Activated gamma-delta T cell treated with anti-CD3 and anti-CD28 coated beads, Interleukin-2, amount 50 U/mL, for 16 hours (primary cell): ENCODE data around the gene TECPR1.

ENCODE experiments used
- DNase-seq: peaks from one replicate; pipeline ENCODE4 v3.0.0-alpha.2; 2020; ENCODE audit warnings: low read depth

The TECPR1 gene

DNA sequence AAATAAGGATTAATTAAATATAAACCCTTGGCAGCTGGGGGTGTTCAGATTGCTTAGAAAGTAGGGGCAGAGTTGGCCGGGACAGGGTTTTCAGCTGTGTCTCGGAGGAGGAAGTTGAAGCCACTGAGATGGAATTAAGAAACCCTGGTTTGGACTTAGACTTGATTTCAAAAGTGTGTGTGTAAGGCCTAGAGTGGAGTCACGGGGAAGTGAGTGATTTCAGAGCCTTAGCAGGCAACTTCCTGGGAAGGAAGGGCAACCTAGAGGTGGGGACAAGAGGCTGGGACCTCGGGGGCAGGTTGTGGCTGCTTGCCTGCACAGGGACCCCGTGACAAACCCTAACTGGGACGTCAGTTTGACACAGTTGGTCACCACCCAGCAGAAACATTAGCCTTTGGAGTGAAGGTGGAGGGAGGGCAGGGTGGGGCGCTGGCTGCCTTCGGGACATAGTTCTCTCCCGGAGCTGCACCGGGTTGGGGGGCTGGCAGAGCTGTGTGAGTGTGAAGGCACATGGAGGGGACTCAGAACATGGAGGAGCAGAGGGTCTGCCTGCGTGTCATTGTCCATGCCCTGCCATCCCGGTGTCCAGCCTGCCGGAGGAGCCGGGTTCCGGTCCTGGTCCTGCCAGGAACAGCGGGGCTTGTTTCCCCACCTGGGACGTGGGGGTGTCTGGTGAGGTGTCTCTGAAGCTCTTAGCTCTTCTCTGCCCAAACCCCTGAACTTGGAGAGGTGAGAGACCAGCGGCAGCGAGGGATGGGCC lies 31.3 kb upstream of the TECPR1 start:
- no peak for DNase-seq

DNA sequence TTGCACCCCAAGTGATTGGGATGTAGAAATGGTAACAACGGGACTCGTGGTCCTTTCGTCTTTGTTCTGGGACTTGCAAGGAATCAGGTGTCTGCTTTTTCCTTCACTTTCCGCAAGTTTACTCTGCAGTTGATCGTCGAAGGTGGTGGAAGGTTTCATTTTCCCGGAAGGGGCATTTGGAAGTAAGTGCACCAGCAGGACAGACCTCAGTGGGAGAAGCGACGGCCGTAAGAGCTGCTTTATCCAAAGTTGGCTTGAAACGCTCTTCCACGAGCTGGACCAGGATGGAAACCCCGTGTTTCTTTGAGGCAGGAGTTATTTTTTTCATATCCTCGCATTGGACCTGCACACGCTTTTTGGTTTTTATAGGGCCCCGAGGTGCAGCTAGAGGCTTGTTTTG lies 30.7 kb upstream of the TECPR1 start:
- no peak for DNase-seq

DNA sequence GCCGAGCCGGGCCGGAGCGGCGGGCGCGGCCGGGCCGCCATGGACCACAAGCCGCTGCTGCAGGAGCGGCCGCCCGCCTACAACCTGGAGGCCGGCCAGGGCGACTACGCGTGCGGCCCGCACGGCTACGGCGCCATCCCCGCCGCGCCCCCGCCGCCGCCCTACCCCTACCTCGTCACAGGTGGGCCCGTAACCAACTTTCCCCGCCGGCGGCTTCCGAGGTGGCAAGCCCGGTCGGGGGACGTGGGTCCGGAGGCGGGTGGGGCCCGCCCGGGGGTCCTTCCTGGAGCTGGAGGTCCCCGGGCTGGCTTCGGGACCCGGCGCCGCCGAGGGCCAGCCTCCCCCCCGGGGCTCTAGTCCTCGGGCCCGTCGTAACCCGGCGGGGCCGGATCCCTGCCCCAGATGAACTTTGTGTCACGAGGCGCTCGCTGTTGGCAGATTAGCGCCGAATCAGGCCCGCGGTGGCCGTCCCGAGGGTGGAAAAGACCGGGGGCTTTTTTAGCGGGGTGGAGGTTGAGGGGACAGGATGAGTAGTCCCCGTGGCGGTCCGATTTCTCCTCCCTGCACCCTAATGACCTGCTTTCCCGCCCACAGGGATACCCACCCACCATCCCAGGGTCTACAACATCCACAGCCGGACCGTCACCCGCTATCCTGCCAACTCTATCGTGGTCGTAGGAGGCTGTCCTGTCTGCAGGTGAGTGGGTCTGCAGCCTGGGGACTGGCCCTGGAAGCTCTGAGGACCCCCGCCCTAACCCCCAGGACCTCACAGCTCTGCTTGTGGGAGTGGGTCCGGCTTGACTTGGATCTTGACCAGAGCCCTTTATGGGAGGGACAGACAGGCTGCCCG lies 29.9 kb upstream of the TECPR1 start:
- DNase-seq: peak; percentile 27

DNA sequence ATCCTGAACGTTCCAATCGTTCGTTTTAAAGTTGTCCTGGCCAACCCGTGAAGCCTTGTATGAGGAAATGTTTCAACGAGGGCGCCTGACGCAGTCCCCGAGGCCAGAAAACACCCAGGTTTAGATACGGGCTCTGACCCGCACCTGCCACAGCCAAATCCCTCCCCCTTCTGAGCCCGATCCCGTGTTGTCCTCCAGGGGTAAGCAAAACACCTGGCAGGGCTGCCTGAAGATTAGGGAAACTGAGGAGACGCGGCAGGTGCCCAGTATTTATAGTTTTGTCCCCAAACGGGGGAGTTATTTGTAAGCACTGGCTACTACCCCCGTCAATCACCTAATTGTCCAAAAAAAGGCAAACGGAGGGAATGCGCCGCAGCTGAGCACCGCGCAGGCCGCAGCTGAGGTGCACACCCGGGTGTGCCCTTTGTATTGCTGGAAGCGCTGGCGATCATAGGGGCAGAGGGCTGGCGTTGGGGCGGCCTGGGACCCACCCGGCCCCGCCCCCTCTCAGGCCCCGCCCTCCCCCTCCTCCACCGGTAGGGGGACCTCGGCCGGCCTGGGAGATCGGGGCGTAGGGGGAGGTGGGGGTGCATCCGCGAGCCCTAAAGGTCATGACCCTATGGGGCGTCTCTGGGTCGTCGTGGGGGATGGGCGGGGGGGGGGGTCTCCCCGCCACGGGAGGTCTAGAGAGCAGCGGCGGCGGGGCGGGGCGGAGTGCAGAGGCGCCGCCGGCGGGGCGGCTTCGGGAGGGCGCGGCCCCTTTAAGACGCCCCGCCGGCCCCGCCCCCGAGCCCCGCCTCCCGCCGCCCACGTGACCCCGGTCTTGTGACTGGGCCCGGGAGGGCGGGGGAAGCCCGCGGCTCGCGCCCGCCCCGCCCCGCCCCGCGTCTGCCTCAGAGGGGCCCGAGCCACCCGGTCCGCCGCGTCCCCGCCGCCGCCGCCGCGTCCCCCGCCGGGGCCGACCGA lies 29.0 kb upstream of the TECPR1 start, which contains the start of gene BRI3:
TSS of gene BRI3 (plus strand) at position 896 of the 966 bp plus-strand sequence. CDS start 110 bp downstream, outside the sequence.
- DNase-seq: peak; percentile 85

DNA sequence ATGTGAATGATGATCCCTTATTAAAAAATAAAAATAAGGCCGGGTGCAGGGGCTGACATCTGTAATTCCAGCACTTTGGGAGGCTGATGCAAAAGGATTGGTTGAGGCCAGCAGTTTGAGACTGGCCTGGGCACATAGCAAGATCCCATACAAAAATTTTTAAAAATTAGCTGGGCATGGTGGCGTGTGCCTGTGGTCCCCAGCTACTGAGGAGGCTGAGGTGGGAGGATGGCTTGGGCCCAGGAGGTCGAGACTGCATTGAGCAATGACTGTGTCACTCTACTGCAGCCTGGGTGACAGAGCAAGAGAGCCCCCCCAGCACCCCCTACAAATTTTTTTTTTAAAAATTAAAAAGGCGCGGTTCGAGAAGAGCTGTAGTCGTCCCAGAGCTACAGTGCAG lies 28.3 kb upstream of the TECPR1 start:
- DNase-seq: no peak

DNA sequence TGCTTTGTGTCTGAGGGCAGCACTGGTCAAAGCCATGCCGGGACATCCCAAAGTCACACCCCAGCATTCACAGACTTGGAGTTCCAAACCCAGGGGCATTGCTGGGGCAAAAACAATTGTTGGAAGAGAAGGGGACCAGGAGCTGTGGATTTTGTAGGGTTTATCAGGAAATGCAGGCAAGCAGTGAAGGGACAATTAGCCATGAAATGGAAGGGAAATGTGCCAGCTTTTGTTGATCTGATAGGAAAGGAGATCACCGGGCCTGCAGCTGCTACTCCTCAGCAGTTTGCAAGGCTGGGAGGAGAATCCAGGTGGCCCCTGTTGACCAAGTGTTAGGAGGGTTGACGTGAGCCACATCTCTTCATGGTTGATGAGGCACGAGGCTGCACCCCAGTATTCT lies 26.9 kb upstream of the TECPR1 start:
- no peak for DNase-seq

GRCh38 chr7:98278408-98278807 lies 26.4 kb upstream of the TECPR1 start:
- DNase-seq: no peak

DNA sequence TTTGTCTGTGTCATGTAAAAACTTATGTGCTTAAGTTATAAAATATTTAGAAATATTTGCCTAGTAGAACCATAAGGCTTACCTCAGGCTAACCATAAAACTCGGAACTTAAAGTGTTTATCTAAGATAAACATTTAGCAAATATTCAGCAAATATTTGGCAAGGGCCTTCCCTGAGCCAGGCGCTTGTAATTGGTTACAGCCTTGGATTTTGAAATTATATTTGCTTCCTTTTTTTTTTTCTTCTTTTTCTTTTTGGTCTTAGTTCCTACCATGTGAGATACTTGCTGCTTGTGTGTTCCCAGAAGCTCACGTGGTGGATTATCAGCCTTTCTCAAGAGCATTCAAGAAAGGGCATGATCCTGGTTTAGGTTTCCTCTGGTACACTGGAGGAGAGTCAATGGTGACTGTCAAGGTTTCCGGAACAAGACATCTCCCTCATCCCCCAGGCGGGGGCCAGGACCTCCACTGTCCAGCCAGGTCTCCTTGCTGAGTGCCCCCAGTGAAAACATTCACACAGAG lies 24.3 kb upstream of the TECPR1 start:
- no peak for DNase-seq

GRCh38 chr7:98267303-98267702 lies 15.3 kb upstream of the TECPR1 start:
- no peak for DNase-seq

DNA sequence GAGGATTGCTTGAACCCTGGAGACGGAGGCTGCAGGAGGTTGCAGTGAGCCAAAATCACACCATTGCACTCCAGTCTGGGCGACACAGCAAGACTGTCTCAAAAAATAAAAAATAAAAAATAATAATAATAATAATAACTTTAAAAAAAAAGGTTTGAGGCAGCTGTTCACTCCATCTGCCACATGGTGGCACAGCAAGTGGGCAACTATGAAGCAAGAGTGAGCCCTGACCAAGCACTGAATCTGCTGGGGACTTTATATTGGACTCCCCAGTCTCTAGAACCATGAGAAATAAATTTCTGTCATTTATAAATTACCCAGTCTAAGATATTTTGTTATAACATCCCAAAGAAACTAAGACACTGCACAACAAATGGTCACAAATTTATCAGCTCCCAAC lies 14.8 kb upstream of the TECPR1 start:
- no peak for DNase-seq

DNA sequence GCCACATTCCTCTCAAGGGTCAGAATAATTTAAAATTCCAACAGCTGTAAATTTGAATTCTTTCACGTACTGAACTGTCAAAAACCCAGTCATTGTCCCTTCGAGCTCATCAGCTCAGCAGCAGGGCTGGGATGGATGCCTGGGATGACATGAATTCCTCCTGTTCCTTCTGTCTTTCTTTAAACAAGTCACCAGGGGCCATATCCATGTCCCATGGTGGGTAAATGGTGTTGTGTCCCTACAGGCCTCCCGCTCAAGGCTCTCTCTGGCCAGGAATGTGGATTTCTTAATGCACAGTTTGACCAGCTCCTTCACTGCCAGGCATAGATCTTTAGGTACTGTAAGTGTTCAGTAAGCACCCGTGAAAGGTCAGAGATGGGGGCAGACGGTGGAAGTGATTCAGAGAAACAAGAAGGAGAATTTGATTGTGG lies 13.8 kb upstream of the TECPR1 start:
- no peak for DNase-seq

DNA sequence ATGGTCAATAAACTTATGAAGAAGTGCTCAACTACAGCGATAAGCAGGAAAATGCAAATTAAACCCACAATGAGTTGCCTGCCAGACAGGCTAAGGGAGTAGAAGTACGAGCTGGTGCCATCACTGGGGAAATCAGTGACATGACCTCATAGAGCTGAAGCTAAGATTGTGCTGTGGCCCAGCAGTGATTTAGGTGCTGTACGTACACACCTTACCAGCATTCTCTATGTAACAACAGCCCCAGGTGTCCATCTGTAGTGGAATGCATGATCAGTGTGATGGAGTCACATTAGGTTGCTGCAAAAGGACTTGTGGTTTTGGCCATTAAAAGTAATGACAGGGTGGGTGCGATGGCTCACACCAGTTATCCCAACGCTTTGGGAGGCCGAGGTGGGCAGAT lies 5.7 kb upstream of the TECPR1 start:
- no peak for DNase-seq

DNA sequence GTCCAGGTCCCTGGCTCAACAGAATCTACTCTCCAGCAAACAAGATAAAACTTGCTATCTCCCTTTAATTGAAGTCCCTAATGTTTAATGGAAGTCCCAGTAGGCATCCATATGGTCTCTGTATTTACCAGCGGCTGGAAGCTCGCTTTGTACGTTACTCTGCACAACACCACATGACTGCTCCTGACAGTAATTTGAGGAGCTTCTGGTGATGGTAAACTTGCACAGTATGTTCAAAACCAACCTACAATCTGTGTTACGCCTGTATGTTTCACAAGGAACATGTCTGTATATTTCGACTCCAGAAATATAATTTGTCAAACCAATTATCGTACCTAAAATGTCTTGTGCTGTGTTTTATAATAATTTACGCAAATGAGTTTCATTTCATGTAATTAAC lies 4.4 kb upstream of the TECPR1 start:
- DNase-seq: no peak

GRCh38 chr7:98254951-98255610 lies 3.0 kb upstream of the TECPR1 start:
- no peak for DNase-seq

DNA sequence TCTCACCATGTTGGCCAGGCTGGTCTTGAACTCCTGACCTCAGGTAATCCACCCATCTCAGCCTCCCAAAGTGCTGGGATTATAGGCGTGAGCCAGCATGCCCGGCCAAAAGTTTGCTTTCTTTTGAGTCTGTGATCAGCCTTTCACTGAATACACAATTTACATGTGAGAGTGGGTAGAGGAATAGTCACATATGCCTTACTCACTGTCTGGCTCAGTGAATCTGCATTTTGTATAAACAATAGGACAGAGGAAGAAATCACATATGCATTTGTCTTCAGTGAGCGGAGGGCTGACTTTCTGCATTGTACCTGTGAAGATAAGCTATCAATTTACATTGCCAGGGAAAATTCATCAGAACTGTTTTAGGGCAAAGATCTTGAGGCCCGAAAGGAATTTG lies 2.5 kb upstream of the TECPR1 start:
- no peak for DNase-seq

- DNase-seq: no peak
Observed at GRCh38 chr7:98252425-98253054, 508 bp upstream of the TECPR1 start.

- DNase-seq: peak; percentile 4
Observed at GRCh38 chr7:98251231-98251600, 816 bp downstream of the TECPR1 start.

GRCh38 chr7:98250789-98251188 lies 1.2 kb downstream of the TECPR1 start:
- peak; percentile 17 for DNase-seq

GRCh38 chr7:98249106-98249505 lies 2.9 kb downstream of the TECPR1 start:
- no peak for DNase-seq

DNA sequence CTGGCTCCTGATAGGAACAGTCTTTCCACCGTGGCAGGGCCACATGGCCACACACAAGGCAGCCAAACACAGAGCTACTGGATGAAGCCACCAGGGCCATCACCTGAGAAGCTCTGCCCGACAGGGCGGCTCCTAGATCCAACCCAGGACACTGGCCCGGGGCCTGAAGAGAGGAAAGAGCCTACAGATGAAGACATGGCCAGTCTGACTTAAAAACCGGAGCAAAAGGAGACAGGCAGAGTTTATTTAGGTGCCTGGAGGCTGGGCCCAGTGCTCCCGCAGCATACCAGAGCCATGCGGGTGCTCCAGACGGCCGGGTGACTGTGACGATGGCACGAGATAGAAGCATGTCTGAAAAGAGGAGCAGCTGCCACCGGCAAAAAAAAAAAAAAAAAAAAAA lies 3.9 kb downstream of the TECPR1 start:
- DNase-seq: no peak

GRCh38 chr7:98244871-98245270 lies 7.2 kb downstream of the TECPR1 start:
- no peak for DNase-seq
